Measurements from ENCODE around the gene SPECC1.

GRCh38 chr17:20206591-20206990 lies 197.4 kb downstream of the SPECC1 start:
- no peak for TF ChIP-seq CTCF (conservative IDR thresholded peaks at IDR 0.05)
- TF ChIP-seq EZH2 (IDR thresholded peaks at IDR 0.05; ENCODE audit: low read depth), result no peak

All from PC-9 (cell line).